ENCODE results near the gene CA9. TPM values are rescaled to one million over a fixed set of nuclear protein-coding genes. Genes with fewer than 3 reads are reported as not detected.

The CA9 gene
- total RNA-seq, 2 donors from 2014 or later = 0.73 to 1.1 TPM

DNA sequence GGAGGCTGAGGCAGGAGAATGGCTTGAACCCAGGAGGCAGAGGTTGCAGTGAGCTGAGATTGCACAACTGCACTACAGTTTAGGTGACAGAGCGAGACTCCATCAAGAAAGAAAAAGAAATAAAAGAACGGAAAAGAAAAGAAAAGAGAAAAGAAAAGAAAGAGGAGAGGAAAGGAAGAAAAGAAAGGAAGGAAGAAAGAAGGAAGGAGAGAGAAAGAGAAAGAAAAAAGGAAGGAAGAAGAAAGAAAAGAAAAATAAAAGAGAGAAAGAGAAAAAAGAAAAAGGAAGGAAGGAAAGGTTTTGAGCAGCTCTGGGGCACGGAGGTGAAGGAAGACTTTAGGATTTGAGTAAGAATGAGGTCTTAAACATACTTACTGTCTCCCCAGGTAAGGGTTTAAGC, 39.9 kb downstream of the CA9 start:
- no peaks in the 10 kb centered on the region for H3K9me3 Mint-ChIP-seq
- H3K27ac Mint-ChIP-seq = peak overlapping the region; percentile 66 to 83
- DNase-seq (ENCODE audit: low spot score in 2 of 2) = no peak
- peaks cover 37 to 51% of the 10 kb centered on the region in 2 donors for H3K36me3 Mint-ChIP-seq
- ATAC-seq = no peak

DNA sequence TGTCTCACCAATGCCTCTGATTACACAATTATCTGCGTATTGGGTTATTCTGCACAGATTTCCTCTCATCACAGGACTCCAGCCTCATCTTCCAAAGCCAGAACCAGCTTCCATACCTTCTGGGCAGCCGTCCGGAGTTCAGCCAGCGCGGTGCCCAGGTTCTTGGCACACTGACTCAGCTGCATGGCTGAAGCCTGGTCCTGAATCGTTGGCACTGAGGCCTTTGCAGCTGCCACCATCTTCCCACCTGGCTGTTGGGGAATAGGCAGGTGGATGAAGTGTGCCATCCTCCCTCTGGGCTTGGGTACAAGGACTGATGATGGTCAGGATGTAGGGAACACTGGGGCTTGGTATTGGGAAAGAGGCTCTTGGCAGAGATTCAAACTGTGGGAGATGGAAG, 40.4 kb downstream of the CA9 start:
- ATAC-seq (no peak), DNase-seq (ENCODE audit: low spot score in 2 of 2) (no peak)
- Mint-ChIP-seq H3K9me3 (no peaks in the 10 kb centered on the region), H3K36me3 (peaks cover 40 to 47% of the 10 kb centered on the region in 2 donors), H3K27ac (peak overlapping the region; percentile 29 to 66)

DNA sequence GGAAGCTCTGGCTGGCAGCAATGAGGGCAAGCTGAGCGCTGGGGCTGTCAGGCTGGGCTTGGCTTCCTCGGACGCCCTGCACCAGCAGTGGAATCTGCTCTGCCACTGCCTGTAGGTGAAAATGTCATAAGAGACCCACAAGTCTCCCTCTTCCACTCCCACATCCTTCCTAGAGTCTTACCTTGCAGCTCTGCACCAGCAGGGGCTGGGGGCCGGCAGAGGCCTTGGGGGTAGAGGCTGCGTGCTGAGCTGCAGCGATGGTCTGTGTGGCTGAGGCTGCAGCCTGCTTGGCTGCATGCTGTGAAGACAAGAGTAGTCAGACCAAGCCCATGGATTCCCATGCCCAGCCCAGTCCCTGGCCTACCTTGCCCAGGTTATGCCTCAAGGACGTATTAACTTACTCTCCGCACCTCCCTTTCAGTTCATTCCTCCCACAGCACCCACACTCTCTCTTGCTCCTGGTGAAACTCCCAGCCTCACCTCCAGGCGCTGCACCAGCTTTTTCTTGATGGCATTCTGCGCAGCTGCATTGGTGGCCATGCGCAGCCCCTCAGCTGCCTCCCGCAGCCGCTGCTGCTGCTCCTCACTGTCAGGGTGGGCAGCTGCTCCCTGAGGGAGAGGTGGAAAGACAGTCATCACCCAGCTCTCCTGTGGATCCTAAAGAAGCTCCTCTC, 41.0 kb downstream of the CA9 start:
- peak overlapping the region; percentile 13 to 66 for H3K27ac Mint-ChIP-seq
- H3K36me3 Mint-ChIP-seq = peaks cover 46 to 47% of the 10 kb centered on the region in 2 donors
- DNase-seq (ENCODE audit: low spot score in 2 of 2) (no peak), ATAC-seq (no peak)
- no peaks in the 10 kb centered on the region for H3K9me3 Mint-ChIP-seq

DNA sequence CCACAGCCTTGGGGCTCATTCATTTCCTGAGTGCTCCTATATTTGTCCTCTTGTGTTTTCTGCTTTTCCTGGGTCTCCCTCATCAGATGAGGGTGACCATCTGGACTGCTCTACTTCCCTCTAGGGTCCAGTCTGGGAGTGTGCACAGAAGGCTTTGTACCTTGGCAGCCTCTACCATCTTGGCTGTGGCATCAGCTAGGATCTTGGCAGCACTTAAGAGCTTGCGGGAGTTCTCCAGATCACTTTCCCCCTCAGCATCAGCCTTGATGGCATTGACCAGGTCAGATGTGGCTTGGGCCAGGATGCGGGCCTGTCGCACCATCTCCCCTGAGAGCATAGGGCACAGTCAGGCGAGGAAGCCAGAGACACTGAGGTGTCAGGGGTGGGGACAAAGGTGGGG, 42.5 kb downstream of the CA9 start:
- no peak for DNase-seq (ENCODE audit: low spot score in 2 of 2)
- Mint-ChIP-seq H3K9me3 (no peaks in the 10 kb centered on the region), H3K36me3 (peaks cover 36 to 37% of the 10 kb centered on the region in 2 donors), H3K27ac (peak overlapping the region in 1 of 2 donors; percentile 67)
- ATAC-seq = no peak

DNA sequence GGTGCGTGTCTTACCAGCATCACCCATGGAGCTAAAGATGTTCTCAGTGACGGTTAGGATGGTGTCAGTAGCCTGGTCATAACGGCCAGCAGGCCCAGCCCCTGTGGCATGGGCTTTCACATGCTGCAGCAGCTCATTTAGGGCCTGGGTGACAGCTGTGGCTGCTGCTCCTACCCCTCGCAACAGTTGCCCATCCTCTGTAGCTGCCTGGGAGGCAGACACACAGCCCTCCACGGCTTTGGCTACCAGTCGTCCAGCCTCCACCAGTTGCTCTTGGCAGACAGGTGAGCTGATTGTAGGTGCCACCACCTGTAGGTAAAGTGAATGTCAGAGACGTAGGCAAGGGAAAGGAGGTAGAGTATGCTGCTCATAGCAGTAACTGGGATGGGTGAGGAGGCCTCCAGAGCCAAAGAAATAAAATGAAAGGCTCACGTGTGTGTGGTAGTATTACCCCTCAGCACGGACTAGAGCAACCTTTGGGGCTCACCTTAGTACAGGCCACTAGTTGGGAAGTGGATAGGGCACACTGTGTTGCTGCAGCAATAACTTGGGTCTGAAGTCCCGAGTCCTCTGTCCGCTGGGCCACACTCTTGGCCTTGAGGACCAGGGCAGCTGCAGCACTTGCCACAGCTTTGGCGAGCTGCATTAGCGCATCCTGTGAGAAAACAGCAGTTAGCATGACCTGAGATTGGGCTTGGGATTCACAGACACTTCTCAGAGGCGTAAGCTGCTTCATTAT, 43.6 kb downstream of the CA9 start:
- Mint-ChIP-seq H3K36me3 (peaks cover 37 to 38% of the 10 kb centered on the region in 2 donors), H3K9me3 (no peaks in the 10 kb centered on the region), H3K27ac (no peak overlapping the region)
- no peak for DNase-seq (ENCODE audit: low spot score in 2 of 2)
- no peak for ATAC-seq

DNA sequence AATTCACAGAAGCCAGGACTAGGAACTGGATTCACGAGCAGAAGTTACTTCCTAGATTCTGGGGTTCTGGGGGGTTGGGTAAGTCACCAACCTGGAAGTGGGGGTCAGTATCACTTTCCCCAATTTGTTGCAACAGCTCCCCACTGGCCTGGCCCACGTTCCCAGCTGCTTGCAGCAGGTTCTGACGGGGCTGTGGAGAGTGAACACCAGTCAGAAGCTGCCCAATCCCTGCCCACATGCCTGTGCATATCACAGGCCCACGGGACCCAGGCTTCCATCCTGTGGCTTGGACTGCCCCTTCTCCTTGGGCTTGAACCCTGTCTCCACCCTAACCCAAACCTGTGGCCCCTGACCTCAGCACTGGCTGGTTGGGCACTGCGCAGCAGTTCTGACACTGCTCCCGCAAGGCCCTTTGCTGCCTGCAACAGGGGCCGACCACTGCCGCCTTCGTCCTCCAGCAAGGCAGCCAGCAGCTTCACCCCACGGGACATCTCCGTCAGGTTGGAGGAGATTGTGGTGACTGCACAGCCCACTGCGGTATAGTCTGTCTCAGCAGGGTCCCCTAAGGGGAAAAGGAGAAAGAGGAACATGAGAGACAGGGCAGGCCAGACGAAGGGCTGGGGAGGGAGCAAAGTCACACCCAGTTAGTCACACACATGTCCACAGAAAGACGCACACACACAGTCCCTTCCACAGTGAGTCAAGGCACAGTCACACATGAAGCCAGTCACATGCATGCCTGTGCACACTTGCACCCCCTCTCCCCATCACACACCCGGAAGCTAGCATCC, 45.2 kb downstream of the CA9 start:
- H3K36me3 Mint-ChIP-seq = peaks cover 37 to 44% of the 10 kb centered on the region in 2 donors
- H3K27ac Mint-ChIP-seq = peak overlapping the region; percentile 53 to 69
- ATAC-seq (peak in 1 of 2 donors; percentile 44), DNase-seq (ENCODE audit: low spot score in 2 of 2) (no peak)
- H3K9me3 Mint-ChIP-seq = no peaks in the 10 kb centered on the region

DNA sequence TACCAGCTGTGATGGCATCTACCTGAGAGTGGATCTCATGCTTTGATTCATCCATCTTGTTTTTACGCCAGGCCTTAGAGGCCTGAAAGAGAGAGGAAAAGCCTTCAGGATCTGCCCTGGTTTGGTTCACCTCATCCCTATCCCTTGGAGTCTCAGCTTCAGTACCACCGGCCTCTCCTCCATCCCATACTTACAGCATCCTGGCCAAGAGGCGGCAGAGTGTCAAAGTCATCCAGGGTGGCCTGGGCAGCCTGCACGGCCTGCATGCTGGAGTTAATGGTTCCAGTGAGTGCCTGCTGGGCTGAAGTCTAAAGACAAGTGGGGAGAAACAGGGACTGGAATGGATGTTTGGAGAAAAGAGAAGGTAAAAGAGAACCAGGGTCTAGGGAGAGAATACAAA, 45.8 kb downstream of the CA9 start:
- ATAC-seq = no peak
- DNase-seq (ENCODE audit: low spot score in 2 of 2) = no peak
- peak overlapping the region; percentile 53 to 69 for H3K27ac Mint-ChIP-seq
- no peaks in the 10 kb centered on the region for H3K9me3 Mint-ChIP-seq
- peaks cover 37 to 43% of the 10 kb centered on the region in 2 donors for H3K36me3 Mint-ChIP-seq

DNA sequence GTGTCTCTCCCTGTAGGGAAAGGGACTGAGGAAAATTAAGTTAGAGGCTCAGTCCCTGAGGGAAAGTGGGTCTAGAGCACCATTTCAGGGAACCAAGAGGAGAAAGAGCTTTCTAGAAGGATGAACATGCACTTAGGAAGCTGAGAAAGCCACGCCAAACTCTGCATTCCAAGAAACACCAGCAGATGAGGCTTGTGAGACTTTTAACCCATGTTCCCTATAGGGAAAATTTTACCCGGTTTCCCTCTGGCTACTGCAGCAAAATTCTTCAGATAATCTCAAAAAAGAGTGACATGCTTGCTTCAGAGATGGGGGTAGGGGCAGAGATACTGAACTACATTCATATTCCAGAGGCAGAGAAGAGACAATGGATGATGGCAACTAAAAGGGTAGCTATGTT, 49.7 kb downstream of the CA9 start:
- Mint-ChIP-seq H3K27ac (peak overlapping the region in 1 of 2 donors; percentile 25), H3K36me3 (peaks cover 25 to 34% of the 10 kb centered on the region in 2 donors), H3K9me3 (no peaks in the 10 kb centered on the region)
- no peak for DNase-seq (ENCODE audit: low spot score in 2 of 2)
- ATAC-seq = no peak

DNA sequence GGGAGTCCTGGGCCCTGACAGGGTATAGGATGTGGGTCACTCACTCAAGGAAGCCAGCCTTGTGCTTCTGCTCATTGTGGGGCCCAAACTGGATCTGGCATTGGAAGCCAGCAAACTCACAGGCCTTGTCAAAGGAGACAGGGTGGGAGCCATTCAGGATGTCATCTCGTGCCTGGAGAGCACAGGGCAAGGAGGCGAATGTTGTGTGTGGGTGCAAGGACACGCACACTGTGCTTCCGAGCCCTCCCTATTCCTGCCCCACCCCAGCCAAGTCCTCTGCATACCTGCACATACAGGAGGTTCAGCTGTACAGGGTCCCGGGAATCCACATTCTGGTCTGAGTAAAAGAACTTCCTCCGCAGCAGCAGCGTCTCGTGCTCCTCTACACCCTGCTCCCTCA, 50.2 kb downstream of the CA9 start:
- no peak for DNase-seq (ENCODE audit: low spot score in 2 of 2)
- Mint-ChIP-seq H3K9me3 (no peaks in the 10 kb centered on the region), H3K27ac (no peak overlapping the region), H3K36me3 (peaks cover 25 to 33% of the 10 kb centered on the region in 2 donors)
- no peak for ATAC-seq

DNA sequence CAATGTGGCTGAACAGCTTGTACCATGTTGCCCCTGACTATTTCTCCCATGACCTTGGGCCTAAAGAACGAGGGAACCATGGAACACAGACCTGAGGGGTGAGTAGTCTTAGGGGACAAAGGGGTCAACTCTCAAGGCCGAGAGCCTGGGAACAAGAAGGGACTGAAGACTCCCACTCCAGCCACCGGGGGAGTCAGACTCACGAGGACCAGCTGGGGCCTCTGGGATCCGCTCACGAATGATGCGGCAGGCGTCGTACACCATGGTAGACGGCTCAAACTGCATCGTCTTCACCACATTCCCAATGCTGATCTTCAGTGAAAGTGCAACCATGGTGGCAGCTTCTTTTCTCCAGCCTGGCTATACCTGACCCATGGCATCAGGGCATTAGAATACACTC, 51.6 kb downstream of the CA9 start:
- no peak for DNase-seq (ENCODE audit: low spot score in 2 of 2)
- no peak overlapping the region for H3K27ac Mint-ChIP-seq
- no peaks in the 10 kb centered on the region for H3K9me3 Mint-ChIP-seq
- H3K36me3 Mint-ChIP-seq = peaks cover 25 to 28% of the 10 kb centered on the region in 2 donors
- ATAC-seq = no peak

DNA sequence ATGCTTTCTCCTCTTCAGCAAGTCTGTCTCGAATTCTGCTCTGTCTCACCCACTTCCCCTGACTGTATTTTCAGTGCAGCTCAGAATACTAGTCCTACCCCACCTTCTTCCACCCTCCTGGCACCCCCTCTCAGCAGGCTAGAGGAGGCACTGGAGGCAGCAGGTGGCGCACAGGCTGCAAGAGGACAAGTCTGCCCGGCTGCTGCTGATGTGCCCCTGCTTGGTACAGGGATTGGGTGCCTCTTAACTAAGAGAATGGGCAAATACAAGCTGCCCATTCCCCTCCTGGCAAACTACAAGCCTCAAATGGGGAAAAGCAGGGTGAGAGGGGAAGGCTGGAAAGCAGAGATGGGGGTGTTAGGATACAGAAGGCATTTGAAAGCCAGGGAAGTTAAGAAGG, 53.2 kb downstream of the CA9 start:
- Mint-ChIP-seq H3K36me3 (peaks cover 25 to 32% of the 10 kb centered on the region in 2 donors), H3K9me3 (no peaks in the 10 kb centered on the region), H3K27ac (peak overlapping the region in 1 of 2 donors; percentile 57)
- DNase-seq (ENCODE audit: low spot score in 2 of 2) (no peak), ATAC-seq (no peak)

DNA sequence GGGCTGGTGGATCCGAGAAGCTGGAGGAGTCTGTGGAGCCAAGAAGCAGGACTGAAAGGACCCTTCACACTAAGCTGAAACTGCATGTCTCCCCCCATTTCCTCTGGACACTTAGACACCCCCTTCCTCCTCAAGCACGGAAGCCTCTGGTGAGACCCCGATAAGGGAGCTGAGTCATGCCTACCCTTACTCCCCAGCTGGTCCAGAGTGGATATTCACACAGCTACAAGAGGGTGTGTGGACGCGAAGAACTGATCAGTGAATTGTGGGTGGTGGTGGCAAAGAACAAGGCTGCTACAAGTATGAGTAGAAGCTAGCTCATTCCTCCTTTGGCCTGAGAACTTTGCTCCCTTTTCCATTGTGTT, 53.9 kb downstream of the CA9 start:
- H3K9me3 Mint-ChIP-seq = no peaks in the 10 kb centered on the region
- ATAC-seq (no peak), DNase-seq (ENCODE audit: low spot score in 2 of 2) (no peak)
- H3K27ac Mint-ChIP-seq = no peak overlapping the region
- H3K36me3 Mint-ChIP-seq = peaks cover 18 to 31% of the 10 kb centered on the region in 2 donors

DNA sequence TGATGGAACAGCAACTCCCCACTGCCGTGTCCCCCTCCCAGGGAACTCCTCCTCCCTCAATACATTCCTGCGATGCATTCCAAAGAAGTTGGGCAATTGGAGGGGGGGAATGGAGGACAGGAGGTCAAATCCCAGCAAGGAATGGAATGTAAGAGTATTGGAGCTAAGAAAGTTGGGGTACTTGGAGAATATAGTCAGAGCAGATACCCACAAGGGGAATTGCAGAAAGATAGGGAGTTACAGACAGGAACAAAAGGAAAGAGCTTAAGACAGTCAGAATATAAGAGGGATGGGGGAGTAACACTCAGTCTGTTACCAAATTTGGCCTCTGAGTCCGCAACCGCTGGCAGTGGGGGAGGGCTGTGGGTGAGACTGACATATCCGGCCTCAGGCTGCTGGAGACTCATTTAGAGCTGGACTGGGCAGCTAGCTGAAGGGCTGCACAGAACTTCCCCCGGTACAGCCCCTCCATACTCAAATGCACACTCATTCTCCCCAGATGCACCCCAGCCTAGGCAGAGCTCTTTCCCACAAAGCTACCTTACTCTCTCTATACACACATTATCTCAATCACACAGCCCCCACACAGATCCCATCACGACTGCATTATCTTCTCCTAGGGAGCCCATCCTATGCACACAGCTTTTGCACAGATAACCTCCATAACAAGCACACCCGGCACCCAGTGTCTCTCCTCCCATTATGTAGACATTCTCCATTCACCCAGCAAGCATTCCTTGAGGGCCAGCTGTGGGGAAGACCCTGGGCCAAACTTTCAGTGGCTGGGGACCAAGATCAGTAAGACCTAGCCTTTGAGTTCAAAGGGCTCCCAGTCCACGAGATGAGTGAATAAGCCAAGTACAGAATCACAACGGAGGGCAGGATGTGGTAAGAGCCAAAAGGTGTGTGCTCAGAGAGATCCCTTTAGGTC, 54.6 kb downstream of the CA9 start:
- Mint-ChIP-seq H3K36me3 (peaks cover 22 to 38% of the 10 kb centered on the region in 2 donors), H3K9me3 (no peaks in the 10 kb centered on the region), H3K27ac (no peak overlapping the region)
- DNase-seq (ENCODE audit: low spot score in 2 of 2) (peak; percentile 40 to 86), ATAC-seq (peak; percentile 12 to 45)

DNA sequence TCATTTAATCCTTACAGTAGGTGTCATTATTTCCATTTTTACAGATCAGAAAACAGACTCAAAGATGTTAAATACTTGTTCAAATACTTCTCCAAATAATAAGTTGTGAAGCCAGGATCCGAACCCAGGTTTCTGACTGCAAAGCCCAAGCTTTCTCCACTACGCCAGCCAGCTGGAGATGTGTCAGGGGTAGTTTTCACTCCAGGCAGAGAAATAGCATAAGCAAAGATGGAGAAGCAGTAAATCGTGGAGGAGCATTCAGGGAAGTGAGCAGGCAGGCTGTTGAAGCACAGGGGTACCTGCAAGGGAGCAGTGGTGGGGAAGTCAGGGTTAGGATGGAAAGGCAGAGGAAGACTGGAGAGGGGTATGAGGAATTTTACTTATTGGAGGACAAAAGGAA, 55.4 kb downstream of the CA9 start:
- Mint-ChIP-seq H3K36me3 (peaks cover 23 to 38% of the 10 kb centered on the region in 2 donors), H3K9me3 (no peaks in the 10 kb centered on the region), H3K27ac (no peak overlapping the region)
- DNase-seq (ENCODE audit: low spot score in 2 of 2) (no peak), ATAC-seq (no peak)

DNA sequence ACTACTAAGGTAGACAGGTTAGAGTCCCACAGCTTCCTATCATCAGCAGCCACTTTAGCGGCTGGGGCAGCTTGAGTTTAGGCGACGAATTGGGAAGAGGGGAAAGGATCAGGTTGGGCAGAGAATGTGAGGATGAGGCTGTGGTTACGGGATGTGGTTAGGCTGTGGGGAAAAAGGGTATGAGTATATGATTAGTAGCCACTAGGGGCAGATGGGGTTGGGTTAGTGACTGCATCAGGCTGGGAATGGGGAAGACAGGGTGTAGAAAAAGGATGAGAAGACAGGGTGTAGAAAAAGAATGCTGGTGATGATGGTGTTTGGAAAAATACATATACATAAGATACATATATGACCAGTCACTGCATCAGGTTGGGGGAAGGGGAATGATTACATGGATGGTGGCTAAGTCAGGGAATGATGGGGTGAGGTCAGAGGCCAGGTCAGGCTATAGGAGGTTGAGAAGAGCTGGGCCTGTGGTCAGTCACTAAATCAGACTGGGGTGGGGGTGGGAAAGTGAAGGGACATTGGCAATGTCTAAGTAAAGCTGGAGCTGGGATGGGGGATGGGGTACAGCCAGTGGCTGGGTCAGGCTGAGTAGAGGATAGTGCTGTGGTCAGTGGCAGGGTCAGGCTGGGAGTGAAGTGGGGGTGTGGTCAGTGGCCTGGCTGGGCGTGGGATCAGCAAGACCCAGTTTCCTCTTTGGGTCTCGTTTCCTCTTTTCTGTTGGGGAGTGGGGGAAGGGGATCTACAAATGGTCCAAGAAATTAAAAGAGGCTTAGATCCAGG, 56.2 kb downstream of the CA9 start:
- peaks cover 16 to 34% of the 10 kb centered on the region in 2 donors for H3K36me3 Mint-ChIP-seq
- peak in 1 of 2 donors; percentile 8 for ATAC-seq
- H3K9me3 Mint-ChIP-seq = no peaks in the 10 kb centered on the region
- H3K27ac Mint-ChIP-seq = no peak overlapping the region
- peak; percentile 35 to 68 for DNase-seq (ENCODE audit: low spot score in 2 of 2)

DNA sequence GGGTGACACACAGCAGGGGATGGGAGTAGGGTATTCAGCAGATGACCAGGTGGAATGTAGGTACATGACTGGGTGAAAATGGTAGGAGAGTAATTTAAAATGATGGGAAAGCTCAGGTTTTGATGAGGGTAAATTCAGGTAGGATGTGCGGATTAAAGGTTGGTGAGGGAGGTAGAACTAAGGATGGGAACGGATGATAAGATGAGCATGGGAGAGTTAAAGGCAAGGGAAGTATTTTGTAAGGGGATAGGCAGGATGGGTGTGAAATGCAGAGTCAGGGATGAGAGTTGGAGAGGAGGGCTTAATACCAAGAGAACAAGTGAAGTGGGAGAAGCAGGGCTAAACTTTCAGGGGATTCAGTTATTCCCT, 56.7 kb downstream of the CA9 start:
- Mint-ChIP-seq H3K36me3 (peaks cover 14 to 39% of the 10 kb centered on the region in 2 donors), H3K9me3 (no peaks in the 10 kb centered on the region), H3K27ac (peak overlapping the region in 1 of 2 donors; percentile 48)
- no peak for ATAC-seq
- DNase-seq (ENCODE audit: low spot score in 2 of 2) = no peak

Data from activated naive CD4-positive, alpha-beta T cell treated with anti-CD3 and anti-CD28 coated beads, Interleukin-2, amount 50 U/mL, for 72 hours (primary cell).